GM20000 (cell line): ENCODE measurements around the gene TMEM151A.

ENCODE experiments used
- DNase-seq: peaks from one replicate; pipeline ENCODE4 v3.0.0; 2012; ENCODE audit warnings: low spot score
- TF ChIP-seq, protein P1 (sequence below): IDR thresholded peaks from 2 replicates; pipeline ENCODE4 v1.5.1; 2012; ENCODE audit warnings: mild to moderate bottlenecking, control low read depth; ENCODE audit errors: extremely low read depth, missing control alignments

Gene TMEM151A

DNA sequence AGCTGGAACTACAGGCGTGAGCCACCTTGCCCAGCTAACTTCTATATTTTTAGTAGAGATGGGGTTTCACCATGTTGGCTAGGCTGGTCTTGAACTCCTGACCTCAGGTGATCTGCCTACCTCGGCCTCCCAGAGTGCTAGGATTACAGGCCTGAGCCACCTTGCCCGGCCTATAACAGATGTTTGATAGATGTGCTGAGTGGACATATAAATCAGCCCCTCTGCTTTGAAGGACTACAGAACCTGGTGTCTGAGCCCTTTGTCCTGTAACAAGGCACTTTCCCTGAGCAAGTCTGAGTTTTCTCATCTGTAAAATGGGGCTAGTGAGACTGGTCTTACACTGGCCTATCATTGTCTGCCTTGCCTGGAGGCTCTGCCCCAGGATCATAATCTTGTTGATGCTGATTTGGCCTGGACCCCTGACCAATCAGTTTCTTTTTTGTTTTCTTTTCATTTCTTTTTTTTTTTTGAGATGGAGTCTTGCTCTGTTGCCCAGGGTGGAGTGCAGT lies 37.5 kb downstream of the TMEM151A start:
- no peak for DNase-seq

DNA sequence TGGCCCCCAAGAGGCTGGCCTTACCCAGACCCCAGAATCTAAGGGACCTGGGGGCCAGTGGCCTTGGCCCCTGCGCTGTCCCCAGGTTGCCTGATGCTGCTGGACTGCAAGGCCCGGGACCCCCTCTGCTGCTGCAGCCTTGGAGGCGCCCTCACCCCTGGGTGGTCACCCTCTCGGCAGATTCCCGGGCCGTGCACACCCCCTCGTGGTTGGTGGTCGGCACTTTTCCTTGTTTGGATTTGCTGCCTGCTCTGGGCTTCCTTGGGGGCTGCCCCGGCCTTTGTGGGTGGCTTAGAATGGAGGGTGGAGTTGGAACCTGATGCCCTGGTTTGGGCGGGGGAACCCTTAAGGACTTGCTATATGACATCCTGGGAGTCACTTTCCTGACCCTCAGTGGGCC lies 39.2 kb downstream of the TMEM151A start:
- no peak for DNase-seq

More for the DNA sequence above, 37.5 kb downstream of the TMEM151A start:
- TF ChIP-seq, protein P1, sequence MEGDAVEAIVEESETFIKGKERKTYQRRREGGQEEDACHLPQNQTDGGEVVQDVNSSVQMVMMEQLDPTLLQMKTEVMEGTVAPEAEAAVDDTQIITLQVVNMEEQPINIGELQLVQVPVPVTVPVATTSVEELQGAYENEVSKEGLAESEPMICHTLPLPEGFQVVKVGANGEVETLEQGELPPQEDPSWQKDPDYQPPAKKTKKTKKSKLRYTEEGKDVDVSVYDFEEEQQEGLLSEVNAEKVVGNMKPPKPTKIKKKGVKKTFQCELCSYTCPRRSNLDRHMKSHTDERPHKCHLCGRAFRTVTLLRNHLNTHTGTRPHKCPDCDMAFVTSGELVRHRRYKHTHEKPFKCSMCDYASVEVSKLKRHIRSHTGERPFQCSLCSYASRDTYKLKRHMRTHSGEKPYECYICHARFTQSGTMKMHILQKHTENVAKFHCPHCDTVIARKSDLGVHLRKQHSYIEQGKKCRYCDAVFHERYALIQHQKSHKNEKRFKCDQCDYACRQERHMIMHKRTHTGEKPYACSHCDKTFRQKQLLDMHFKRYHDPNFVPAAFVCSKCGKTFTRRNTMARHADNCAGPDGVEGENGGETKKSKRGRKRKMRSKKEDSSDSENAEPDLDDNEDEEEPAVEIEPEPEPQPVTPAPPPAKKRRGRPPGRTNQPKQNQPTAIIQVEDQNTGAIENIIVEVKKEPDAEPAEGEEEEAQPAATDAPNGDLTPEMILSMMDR = no peak

DNA sequence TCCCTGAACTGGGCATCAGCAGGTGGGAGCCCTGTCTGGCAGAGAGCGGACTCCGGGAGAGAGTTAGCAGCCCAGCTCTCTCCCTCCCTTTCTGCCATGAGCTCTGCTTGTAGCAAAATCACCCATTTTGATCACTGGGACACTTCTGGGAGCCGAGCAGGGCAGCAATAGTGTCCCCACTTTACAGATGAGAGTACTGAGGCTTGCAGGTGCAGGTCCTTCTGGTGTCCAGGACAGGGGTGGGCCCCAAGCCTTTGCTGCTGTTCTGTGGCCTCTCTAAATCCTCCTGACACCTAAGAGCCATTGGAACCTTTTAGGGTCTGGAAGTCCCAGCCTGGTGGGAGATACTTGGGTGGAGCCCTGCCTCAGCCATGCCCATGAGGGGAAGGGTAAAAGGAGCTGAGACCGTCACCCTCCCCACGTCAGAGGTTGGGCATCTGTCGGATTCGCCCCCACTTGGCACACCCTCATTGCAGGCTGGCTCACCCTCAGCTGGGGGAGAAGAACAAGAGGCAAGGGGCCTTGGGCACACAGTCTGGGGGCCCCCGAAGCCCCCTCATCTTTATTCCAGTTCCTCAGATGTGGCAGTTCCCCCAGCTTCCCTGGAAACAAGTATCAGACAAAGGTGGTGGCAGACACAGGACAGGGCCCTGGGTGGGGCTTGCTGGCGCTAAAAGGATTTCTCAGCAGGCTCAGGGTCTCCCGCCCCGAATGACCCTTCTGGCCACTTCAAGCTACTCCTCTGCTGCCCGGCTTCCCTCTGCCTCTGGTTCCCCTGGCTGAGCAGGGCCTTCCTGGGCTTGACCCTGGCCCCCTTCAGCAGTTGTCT lies 40.1 kb downstream of the TMEM151A start:
- DNase-seq = no peak
- TF ChIP-seq, protein P1 = no peak

More for the DNA sequence above, 39.2 kb downstream of the TMEM151A start:
- TF ChIP-seq, protein P1 = no peak

DNA sequence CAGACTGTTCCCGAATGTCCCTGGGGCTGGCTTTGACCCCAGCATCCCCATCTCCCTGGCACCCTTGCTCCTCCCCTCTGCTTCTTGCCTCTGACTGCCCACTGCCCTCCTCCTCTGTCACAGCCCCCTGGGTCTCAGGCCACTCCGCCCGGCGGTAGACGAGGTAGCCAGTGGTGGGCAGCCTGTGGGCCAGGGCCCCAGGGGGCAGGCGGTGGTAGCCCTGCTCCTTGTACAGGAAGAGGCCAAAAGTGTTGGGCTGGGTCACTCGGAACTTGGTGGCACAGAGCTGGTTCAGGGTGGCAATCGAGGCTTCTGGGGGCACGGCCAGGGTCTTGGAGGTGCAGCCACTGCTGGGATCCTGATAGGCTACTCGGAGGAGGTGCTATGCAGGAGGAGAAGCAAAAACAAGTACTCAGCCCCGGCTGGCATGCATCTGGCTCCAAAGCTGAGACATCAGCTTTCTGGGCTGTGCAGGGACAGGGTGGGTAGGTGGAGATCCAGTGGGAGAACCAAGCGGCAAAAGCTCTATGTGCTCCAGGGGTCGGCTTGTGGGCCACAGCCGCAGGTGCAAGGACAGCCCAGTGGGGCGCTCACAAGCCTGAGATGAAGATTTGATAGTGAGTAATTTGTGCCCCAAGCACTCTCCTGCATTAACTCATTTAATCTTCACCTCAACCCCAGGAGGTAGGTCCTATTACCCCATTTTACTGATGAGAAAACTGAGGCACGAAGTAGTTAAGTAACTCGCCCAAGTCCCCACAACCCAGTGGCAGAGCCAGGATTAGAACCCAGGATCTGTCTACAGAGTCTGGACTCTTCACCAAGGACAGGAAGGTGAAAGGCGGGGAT lies 40.9 kb downstream of the TMEM151A start:
- DNase-seq = no peak
- TF ChIP-seq, protein P1 = no peak

DNA sequence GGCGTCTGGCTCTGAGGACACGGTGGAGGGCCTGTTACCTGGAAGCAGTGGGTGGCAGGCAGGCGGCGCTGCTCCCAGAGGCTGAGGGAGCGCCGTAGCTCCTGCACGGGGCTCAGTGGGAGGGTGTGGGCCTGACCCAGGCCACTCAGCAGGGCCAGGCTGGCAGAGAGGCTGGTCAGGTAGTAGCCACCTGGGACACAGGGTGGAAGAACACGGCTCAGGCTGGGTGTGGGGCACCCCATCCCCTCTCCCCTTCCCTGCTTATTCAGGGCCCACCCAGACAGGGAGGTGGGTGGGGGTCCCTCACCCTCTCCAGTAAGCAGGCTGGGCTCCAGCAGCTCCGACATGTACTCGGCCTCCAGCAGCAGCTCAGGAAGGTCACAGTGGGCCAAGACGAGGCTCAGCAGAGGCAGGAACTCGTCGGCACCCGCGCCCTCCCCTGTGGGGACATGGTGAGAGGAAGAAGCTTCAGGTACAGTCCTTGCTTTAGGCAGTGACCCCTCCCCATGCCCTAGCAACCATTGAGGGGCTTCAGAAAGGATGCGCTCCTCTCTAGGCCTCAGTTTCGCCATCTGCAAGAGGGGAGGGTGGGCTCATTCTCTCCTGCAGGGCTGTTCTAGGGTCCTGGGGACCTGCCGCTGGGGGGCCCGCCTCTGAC lies 41.7 kb downstream of the TMEM151A start:
- TF ChIP-seq, protein P1 = no peak
- DNase-seq = no peak

DNA sequence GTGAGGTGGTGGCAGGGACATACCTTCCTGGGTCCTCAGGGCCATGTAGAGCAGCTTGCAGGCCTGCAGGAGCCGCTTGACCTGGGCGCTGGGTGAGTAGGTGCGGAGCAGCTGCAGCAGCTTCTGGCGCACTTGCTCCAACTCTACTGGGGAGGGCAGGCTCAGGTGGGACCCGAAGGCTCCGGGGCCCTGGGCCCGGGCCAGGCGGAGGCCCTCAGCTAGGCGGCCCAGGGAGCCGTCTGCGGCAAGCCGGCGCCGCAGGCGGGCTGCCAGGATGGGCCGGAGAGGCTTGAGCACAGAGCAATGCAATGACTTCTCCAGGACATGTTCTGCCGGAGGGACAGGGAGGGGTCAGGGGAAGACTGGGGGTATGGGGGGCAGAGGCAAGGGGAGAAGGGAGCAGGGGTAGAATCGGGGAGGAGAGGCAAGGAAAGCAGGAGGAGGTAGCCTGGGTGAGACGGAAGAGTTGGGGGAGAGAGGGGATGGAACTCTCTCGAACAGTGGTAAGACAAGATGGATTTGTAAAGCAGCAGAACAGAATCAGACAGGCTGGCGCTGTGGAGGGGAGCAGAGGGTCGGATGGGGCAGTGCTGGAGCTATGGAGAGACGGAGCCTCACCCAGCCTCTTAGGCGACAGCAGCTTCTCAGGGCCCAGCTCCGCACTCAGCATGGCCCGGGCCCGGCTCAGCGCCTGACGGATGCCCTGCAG lies 42.4 kb downstream of the TMEM151A start:
- no peak for DNase-seq
- TF ChIP-seq, protein P1 = no peak
